Fibroblast of the aortic adventitia (primary cell): ENCODE data around the gene KCTD16. TPM values are rescaled to one million over a fixed set of nuclear protein-coding genes. Genes with fewer than 3 reads are reported as not detected.

ENCODE experiments used
- DNase-seq: peaks from one replicate; pipeline ENCODE4 v3.0.0-alpha.2; 2010; ENCODE audit warnings: low read depth
- H3K4me3 ChIP-seq: 2 replicates; pipeline ENCODE4 v1.5.1; 2011; ENCODE audit warnings: low read depth, mild to moderate bottlenecking, control low read depth, low read length, moderate library complexity
- total RNA-seq: library from RNA; depleted of rRNA; stranded (reverse); fragments of >200 nt; gene quantifications from 2 replicates; pipeline ENCODE4 v1.2.3, GENCODE V29; 2012; ENCODE audit warnings: low replicate concordance
- TF ChIP-seq, protein P1 (sequence below): IDR thresholded peaks from 2 replicates; pipeline ENCODE4 v1.5.1; 2011; ENCODE audit warnings: mild to moderate bottlenecking, low read length, control low read depth, inconsistent platforms; ENCODE audit not compliant: insufficient read depth

KCTD16 gene
- total RNA-seq, 1 donor = 12.6 TPM

DNA sequence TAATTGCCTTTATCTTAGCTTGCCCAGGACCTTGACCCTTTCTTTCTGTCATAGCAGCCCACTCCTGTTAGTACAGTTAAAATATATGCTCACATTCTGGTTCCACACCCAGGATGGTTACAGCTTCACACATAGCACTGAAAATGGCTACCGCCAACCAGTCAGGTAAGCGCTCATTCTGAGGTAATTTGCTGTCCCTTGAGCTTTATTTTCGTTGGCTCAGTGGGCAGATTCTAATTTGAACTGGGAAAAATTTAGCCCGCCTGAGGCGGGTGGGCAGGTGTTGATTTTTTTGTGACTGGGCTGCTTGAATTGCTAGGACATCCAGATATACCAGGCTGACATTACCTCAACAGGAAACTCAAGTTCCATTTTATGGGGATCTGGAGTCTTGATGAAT is 137.5 kb downstream of the KCTD16 start:
- TF ChIP-seq, protein P1, sequence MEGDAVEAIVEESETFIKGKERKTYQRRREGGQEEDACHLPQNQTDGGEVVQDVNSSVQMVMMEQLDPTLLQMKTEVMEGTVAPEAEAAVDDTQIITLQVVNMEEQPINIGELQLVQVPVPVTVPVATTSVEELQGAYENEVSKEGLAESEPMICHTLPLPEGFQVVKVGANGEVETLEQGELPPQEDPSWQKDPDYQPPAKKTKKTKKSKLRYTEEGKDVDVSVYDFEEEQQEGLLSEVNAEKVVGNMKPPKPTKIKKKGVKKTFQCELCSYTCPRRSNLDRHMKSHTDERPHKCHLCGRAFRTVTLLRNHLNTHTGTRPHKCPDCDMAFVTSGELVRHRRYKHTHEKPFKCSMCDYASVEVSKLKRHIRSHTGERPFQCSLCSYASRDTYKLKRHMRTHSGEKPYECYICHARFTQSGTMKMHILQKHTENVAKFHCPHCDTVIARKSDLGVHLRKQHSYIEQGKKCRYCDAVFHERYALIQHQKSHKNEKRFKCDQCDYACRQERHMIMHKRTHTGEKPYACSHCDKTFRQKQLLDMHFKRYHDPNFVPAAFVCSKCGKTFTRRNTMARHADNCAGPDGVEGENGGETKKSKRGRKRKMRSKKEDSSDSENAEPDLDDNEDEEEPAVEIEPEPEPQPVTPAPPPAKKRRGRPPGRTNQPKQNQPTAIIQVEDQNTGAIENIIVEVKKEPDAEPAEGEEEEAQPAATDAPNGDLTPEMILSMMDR = no peak
- H3K4me3 ChIP-seq = no peak overlapping the region
- no peak for DNase-seq

GRCh38 chr5:144308906-144309670 is 138.4 kb downstream of the KCTD16 start:
- DNase-seq = peak; percentile 63
- TF ChIP-seq, protein P1 = no peak
- no peak overlapping the region for H3K4me3 ChIP-seq

- DNase-seq = no peak
- no peak overlapping the region for H3K4me3 ChIP-seq
- TF ChIP-seq, protein P1 = no peak
These were observed 139.9 kb downstream of the KCTD16 start for GRCh38 chr5:144310621-144311020.

DNA sequence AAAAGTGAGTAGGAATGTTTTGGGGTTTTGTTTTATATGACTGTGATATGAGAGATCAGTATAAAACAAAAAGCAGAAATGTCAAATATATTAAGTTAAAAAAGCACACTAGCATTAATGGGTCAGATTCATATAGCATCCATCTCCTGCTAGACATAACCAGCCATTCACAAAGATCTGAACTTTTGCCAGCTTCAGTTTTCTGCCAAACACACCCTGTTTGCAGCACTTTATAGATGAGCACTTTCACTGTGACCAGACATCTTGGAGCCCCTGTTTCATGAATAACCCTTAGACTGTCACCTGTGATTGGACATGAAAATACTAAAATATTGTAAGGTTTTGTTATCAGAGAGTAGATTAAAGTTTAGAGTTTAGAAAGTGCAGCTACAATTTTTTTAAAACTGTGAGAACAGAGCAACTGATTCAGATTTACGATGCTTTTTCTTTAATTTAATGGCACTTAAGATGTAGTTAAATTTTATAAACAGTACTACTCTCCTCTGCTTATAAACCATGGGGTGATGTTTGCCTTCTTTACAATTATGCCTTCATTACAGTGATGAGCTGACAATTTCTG is 142.6 kb downstream of the KCTD16 start:
- no peak for DNase-seq
- TF ChIP-seq, protein P1 = no peak
- H3K4me3 ChIP-seq = no peak overlapping the region

DNA sequence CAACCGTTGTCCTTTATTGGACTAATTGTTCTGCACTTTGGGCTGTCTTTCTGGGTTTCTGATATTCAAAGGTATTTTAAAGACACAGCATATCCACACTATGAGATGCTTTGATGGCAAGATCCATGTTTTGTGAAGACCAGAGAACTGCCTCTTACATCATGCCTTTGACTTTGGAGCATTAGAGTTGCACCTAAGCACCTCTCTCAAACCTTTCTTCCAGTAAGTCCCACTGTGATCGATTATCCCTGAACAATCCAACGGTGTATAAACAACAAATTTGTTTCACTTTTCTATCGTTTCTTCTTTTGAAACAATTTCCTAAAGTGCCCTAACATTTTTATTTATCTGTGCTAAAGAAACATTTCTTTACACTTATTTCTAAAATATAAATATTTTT is 144.4 kb downstream of the KCTD16 start:
- H3K4me3 ChIP-seq = no peak overlapping the region
- TF ChIP-seq, protein P1 = no peak
- DNase-seq = no peak

DNA sequence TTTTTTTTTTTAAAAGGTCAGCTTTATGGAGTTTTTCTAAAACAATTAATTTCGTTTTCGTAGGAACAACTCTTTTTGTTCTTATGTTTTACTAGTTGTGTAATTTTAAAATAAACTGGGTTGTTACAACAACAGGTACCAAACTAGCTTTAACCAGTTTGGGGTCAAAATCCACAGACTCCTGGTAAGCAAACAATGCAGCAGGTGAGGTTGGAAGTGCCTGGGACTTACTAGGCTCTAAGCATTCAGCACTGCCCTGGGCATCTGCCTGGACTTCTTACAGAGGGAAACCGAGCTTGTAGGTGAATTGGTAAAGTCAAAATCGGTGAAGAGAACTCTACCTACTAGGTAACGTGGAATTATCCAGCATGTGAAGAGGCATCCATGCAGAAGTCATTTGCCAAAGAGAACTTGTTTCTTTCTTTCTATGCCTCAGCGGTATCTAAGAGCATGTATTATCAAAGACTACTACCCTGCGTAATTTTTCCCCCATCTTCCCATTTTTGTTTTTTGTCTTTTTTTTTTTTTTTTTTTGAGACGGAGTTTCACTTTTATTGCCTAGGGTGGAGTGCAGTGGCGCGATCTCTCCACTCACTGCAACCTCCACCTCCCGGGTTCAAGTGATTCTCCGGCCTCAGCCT is 145.4 kb downstream of the KCTD16 start:
- TF ChIP-seq, protein P1 = no peak

More for the DNA sequence above, 145.4 kb downstream of the KCTD16 start:
- no peak for DNase-seq
- H3K4me3 ChIP-seq = no peak overlapping the region
